C4-2B (cell line): Measurements from ENCODE around the gene TYSND1.

Source experiments
- CTCF ChIP-seq: fragments of 450-650 bp; conservative IDR thresholded peaks from 2 replicates; pipeline ENCODE4 v1.5.1; 2017; ENCODE audit warnings: mild to moderate bottlenecking
- ZFX ChIP-seq: fragments of 450-650 bp; IDR thresholded peaks from 2 replicates; pipeline ENCODE4 v1.6.1; 2017

- TF ChIP-seq CTCF = no peak
- no peak for TF ChIP-seq ZFX
Observed at GRCh38 chr10:70190102-70190501, 43.6 kb upstream of the TYSND1 start.
